LNCaP clone FGC (cell line): ENCODE results near the gene SORCS2.

ENCODE experiments used
- DNase-seq: peaks from one replicate; pipeline ENCODE4 v3.0.0-alpha.2; 2011; ENCODE audit warnings: low read depth
- H3K4me3 ChIP-seq: 2 replicates; pipeline ENCODE4 v1.5.1; 2011; ENCODE audit warnings: mild to moderate bottlenecking, low read depth, low read length, control low read depth
- TF ChIP-seq, protein P1 (sequence below): IDR thresholded peaks from 2 replicates; pipeline ENCODE4 v1.5.1; 2012; ENCODE audit warnings: mild to moderate bottlenecking; ENCODE audit not compliant: control insufficient read depth, insufficient read depth; ENCODE audit errors: extremely low read depth

The SORCS2 gene

DNA sequence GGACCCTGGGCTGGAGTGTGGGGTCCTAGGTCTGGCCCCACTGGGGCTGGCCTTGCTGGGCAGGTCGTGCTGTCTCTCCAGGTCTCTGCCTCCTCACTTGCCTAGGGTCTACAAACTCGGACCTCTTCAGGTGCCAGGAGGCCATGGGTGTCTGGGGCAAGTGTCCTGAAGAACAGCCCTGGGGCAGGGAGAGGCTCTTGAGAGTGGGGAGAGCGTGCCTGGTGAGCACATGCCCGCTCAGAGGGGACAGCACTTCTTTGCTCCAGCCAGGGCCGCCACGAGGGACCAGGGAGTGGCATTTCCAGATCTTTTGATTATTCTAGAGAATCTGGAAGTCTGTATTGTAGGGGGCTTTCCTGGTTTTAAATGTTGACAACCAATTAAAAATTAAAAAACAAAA, 63.7 kb downstream of the SORCS2 start:
- TF ChIP-seq, protein P1, sequence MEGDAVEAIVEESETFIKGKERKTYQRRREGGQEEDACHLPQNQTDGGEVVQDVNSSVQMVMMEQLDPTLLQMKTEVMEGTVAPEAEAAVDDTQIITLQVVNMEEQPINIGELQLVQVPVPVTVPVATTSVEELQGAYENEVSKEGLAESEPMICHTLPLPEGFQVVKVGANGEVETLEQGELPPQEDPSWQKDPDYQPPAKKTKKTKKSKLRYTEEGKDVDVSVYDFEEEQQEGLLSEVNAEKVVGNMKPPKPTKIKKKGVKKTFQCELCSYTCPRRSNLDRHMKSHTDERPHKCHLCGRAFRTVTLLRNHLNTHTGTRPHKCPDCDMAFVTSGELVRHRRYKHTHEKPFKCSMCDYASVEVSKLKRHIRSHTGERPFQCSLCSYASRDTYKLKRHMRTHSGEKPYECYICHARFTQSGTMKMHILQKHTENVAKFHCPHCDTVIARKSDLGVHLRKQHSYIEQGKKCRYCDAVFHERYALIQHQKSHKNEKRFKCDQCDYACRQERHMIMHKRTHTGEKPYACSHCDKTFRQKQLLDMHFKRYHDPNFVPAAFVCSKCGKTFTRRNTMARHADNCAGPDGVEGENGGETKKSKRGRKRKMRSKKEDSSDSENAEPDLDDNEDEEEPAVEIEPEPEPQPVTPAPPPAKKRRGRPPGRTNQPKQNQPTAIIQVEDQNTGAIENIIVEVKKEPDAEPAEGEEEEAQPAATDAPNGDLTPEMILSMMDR: no peak
- H3K4me3 ChIP-seq: no peak overlapping the region
- DNase-seq: no peak

DNA sequence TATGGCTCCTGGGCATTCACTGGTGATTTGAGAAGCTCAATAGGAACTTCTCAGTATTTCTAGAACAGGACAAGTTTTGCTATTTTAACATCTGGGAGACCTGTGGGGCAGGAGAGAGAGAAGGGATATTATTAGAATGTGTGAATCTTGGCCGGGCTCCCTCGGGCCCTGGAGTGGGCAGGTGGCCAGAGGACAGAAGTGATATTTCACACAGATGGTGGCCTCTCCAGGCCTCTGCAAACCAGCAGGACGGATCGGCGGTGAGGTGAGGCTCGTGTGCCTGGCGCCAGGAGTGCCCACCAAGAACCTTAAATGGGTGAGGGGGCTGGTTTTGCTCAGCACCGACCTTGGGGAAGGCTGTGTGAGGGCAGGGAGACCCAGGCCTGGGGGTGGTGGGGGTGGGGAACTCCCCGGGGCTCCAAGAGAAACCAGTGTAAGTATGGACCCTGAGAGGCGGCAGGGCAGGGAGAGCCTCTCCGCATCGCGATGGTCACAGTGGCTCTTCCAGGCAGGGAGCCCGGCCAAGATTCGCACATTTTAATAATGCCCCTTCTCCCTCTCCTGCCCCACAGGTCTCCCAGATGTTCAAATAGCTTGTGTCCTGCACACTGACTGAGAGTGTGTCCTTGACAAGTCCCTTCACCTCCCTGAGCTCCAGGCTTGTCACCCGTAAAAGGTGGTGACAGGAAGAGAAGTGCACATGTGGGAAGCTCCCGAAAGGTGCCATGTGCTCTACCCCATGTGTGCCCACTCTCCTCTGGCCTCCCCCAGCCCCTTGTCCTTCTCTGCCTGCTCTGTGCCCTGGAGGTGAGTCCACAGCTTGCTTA, 64.9 kb downstream of the SORCS2 start:
- TF ChIP-seq, protein P1: no peak
- DNase-seq: no peak
- no peak overlapping the region for H3K4me3 ChIP-seq

DNA sequence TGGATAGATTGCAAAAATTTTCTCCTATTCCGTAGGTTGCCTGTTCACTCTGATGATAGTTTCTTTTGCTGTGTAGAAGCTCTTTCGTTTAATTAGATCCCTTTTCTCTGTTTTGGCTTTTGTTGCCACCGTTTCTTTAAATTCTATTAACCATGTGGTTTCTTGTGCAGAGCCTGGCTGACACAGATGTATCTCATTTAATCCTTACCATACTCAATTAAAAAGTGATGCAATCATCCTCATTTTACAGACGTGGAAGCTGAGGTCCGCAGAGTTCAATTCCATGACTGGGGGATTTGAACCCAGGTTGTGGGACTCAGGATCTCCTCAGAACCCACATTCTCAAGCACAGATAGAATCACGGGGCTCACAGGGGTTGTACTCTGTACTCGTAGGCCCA, 66.7 kb downstream of the SORCS2 start:
- no peak for DNase-seq
- H3K4me3 ChIP-seq: no peak overlapping the region
- TF ChIP-seq, protein P1: no peak

DNA sequence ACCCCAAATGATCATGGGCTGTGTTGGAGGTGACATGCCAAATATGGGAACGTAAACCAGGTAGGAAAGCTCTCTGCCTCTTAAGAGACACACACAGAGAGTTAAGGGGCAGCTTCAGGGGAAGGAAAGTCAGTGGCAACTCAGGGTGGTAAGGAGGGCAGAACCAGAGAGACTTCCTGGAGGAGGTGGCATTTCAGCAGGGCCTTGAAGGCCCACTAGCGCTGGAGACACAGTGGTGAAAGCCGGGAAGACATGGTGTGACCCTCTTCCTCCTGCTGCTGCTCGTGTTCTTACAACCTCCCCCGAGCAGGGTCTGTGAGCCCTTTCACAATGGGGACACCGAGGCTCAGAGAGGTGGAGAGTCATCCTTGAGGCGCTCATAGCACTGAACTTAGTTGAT, 68.2 kb downstream of the SORCS2 start:
- H3K4me3 ChIP-seq: no peak overlapping the region
- TF ChIP-seq, protein P1: no peak

DNA sequence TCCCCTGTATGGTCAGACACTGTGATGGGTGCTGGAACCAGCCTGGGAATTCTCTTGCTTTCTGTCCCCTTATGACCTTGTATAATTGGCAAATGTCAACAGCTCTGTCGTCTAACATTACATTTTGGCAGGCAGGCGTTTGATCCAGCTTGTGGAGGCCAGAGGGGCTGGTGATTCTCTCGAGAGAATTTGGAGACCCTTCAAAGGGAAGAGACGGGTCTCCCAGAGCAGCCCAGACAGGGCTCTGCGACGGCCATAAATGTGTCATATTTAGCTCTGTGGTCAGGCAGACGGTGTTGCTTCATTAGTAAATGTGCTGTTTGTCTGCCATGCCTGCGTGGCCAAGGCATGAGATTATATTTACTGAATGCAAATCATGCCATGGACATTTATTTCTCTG, 68.7 kb downstream of the SORCS2 start:
- no peak for DNase-seq
- TF ChIP-seq, protein P1: no peak

More for the DNA sequence above, 68.2 kb downstream of the SORCS2 start:
- no peak for DNase-seq

DNA sequence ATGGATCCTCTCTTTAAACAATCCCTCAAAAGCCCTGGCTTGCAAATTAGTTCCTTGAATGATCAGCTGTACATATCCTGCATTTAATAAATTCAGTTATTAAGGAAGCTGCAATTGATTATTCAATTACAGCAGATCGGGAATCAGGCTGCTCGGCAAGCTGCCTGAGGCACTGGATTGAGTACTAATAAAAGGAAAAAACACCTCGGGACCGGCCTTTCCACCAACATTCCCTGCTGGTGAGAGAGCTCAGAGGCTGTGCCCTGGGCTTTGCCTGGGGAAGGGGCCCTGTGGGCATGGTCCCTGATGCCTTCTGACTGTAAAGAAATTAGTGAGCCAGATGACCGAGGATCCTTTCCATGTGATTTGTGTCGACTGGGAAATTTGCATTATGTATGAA, 69.2 kb downstream of the SORCS2 start:
- TF ChIP-seq, protein P1: no peak
- H3K4me3 ChIP-seq: no peak overlapping the region
- no peak for DNase-seq

More for the DNA sequence above, 68.7 kb downstream of the SORCS2 start:
- no peak overlapping the region for H3K4me3 ChIP-seq

DNA sequence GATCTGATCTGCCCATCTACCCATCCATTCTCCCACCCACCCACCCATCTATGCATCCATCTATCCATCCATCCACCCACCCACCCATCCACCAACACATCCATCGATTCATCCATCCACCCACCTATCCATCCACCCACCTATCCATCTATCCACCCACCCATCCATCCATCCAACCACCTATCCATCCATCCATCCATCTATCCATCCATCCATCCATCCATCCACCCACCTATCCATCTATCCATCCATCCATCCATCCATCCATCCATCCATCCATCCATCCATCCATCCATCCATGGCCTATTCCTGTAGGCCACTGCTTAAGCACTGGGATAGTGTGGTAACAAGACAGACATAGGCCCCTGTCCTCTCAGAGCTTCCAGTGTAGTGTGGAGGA, 69.8 kb downstream of the SORCS2 start:
- no peak for DNase-seq
- TF ChIP-seq, protein P1: no peak
- H3K4me3 ChIP-seq: no peak overlapping the region
